HCT116 (cell line): ENCODE measurements around the gene MAML3. TPM values are rescaled to one million over a fixed set of nuclear protein-coding genes. Genes with fewer than 3 reads are reported as not detected.

ENCODE experiments used
- ATAC-seq: fragments of 200-7000 bp; cut with Tn5 transposase; 2 replicates; pipeline ENCODE4 v1.9.1; 2020; ENCODE audit warnings: mild to moderate bottlenecking, moderate library complexity
- BruUV-seq: library from RNA; stranded (reverse); fragments of 400-500 nt; replicated peaks from 2 replicates; lab custom pipeline; 2021; lab: Mats Ljungman, UMichigan
- CTCF ChIA-PET: fragments of 300-600 bp; sonication (Branson Sonifier 250); formaldehyde crosslinking; loops from one replicate; lab custom pipeline; 2021; ENCODE audit warnings: antibody characterized with exemption; lab: Charles Lee
- POLR2A ChIA-PET: fragments of 300-600, 350-600 bp; sonication (Branson Sonifier 250); formaldehyde crosslinking; loops from one replicate; lab custom pipeline; 2021; ENCODE audit warnings: antibody characterized with exemption; lab: Charles Lee
- RAD21 ChIA-PET, 2 experiments: fragments of 300-600 bp; sonication (Branson Sonifier 250); formaldehyde crosslinking; loops; one replicate each; lab custom pipeline; 2023; ENCODE audit warnings: low total read pairs in 2 of 2; ENCODE audit not compliant: uncharacterized antibody in 2 of 2, unreplicated experiment in 2 of 2, low non-redundant PET in 1 of 2; lab: Charles Lee
- DNase-seq: peaks from one replicate; pipeline ENCODE4 v3.0.0-alpha.2; 2010; ENCODE audit warnings: low read depth, low spot score
- H2AFZ ChIP-seq: fragments of 200-600 bp; shearing (Covaris generic), sonication (generic); 2 replicates; pipeline ENCODE4 v1.6.1; 2017; ENCODE audit warnings: low read depth, mixed run types, mixed read lengths, antibody characterized with exemption, low read length; ENCODE audit not compliant: poor library complexity, severe bottlenecking
- H3K27ac ChIP-seq: 2 replicates; pipeline ENCODE4 v1.5.1; 2012; ENCODE audit warnings: low read depth, low read length
- H3K27me3 ChIP-seq: fragments of 200-600 bp; sonication (generic); 2 replicates; pipeline ENCODE4 v1.6.1; 2016; ENCODE audit warnings: mixed run types, low read length, mixed read lengths; ENCODE audit not compliant: insufficient read depth
- H3K36me3 ChIP-seq, 2 experiments: fragments of 200-500 bp in 1 of 2; fragments of 200-600 bp in 1 of 2; sonication (Bioruptor generic) in 1 of 2; sonication (generic) in 1 of 2; 2 replicates each; pipeline versions ENCODE4 v1.5.1 to v1.6.1; 2014 to 2016; ENCODE audit warnings: low read length in 2 of 2, inconsistent platforms in 1 of 2, mixed read lengths in 1 of 2, mixed run types in 1 of 2; ENCODE audit not compliant: insufficient read depth in 2 of 2, control insufficient read depth in 1 of 2
- H3K4me1 ChIP-seq, 2 experiments: fragments of 200-600 bp in 1 of 2; sonication (generic) in 1 of 2; 2 replicates each; pipeline versions ENCODE4 v1.5.1 to v1.6.1; 2012 to 2017; ENCODE audit warnings: low read length in 2 of 2, inconsistent platforms in 1 of 2, mild to moderate bottlenecking in 1 of 2, mixed read lengths in 1 of 2, mixed run types in 1 of 2, moderate library complexity in 1 of 2; ENCODE audit not compliant: insufficient read depth in 2 of 2, control insufficient read depth in 1 of 2
- H3K4me2 ChIP-seq: fragments of 200-600 bp; sonication (generic); 2 replicates; pipeline ENCODE4 v1.6.1; 2017; ENCODE audit warnings: mixed run types, low read length, mixed read lengths
- H3K4me3 ChIP-seq, 2 experiments: fragments of 200-600 bp in 1 of 2; sonication (generic) in 1 of 2; replicated peaks in 1 of 2; 2 replicates each; pipeline ENCODE4 v1.5.1; 2011 to 2016; ENCODE audit warnings: low read length in 2 of 2, control low read depth in 1 of 2, low read depth in 1 of 2, mild to moderate bottlenecking in 1 of 2, mixed read lengths in 1 of 2, mixed run types in 1 of 2
- H3K79me2 ChIP-seq: fragments of 200-600 bp; sonication (generic); 2 replicates; pipeline ENCODE4 v1.6.1; 2017; ENCODE audit warnings: mild to moderate bottlenecking, mixed run types, low read length, moderate library complexity, mixed read lengths; ENCODE audit not compliant: insufficient read depth
- H3K9ac ChIP-seq: fragments of 200-600 bp; sonication (generic); 2 replicates; pipeline ENCODE4 v1.6.1; 2016; ENCODE audit warnings: low read length, mixed read lengths
- H3K9me2 ChIP-seq: fragments of 200-600 bp; sonication (generic), shearing (Covaris generic); 2 replicates; pipeline ENCODE4 v1.6.1; 2017; ENCODE audit warnings: mixed run types, mild to moderate bottlenecking, moderate library complexity; ENCODE audit not compliant: insufficient read depth
- H3K9me3 ChIP-seq, 2 experiments: fragments of 200-500 bp in 1 of 2; fragments of 200-600 bp in 1 of 2; sonication (Bioruptor generic) in 1 of 2; sonication (generic) in 1 of 2; 2 replicates each; pipeline ENCODE4 v1.6.1; 2014 to 2017; ENCODE audit warnings: low read length in 2 of 2, mixed read lengths in 2 of 2, inconsistent platforms in 1 of 2, low read depth in 1 of 2, mild to moderate bottlenecking in 1 of 2, mixed run types in 1 of 2, moderate library complexity in 1 of 2; ENCODE audit not compliant: control insufficient read depth in 1 of 2, insufficient read depth in 1 of 2
- H4K20me1 ChIP-seq: fragments of 200-600 bp; sonication (generic), shearing (Covaris generic); 2 replicates; pipeline ENCODE4 v1.6.1; 2017; ENCODE audit warnings: mixed run types, mild to moderate bottlenecking, moderate library complexity; ENCODE audit not compliant: insufficient read depth
- POLR2AphosphoS5 ChIP-seq: IDR thresholded peaks from 2 replicates; pipeline ENCODE4 v1.6.1; 2011; ENCODE audit warnings: mild to moderate bottlenecking, low read depth, low read length, moderate library complexity
- TCF7L2 ChIP-seq: IDR thresholded peaks from 2 replicates; pipeline ENCODE4 v1.7.0; 2011; ENCODE audit warnings: borderline replicate concordance, inconsistent platforms; ENCODE audit not compliant: insufficient read depth, insufficient read length; ENCODE audit errors: extremely low read depth
- intact Hi-C: fragments of 100-400 bp; cut with micrococcal nuclease; formaldehyde crosslinking; loops from 2 replicates; pipeline ENCODE4 v1.10.0; 2022
- total RNA-seq: library from RNA; stranded (reverse); gene quantifications from one replicate; pipeline ENCODE4 v1.2.1, GENCODE V29; 2021; ENCODE audit not compliant: unreplicated experiment

Gene MAML3
- total RNA-seq, 1 experiment from 2014 or later, result 3.1 TPM

GRCh38 chr4:139957986-139958738 is 195.8 kb downstream of the MAML3 start:
- no peaks in the 10 kb centered on the region for H3K9me3 ChIP-seq
- TF ChIP-seq POLR2AphosphoS5, result no peak
- no peak overlapping the region for H3K27ac ChIP-seq
- intact Hi-C loops, result no loop called here
- no peak overlapping the region for H2AFZ ChIP-seq
- H3K27me3 ChIP-seq, result peaks cover 16% of the 10 kb centered on the region; the same call in 1 of the 2 replicates
- DNase-seq (no peak), ATAC-seq (no peak)
- no peaks in the 10 kb centered on the region for H3K79me2 ChIP-seq
- POLR2A ChIA-PET, result no interaction called here
- no peaks in the 10 kb centered on the region for H3K36me3 ChIP-seq
- H3K4me1 ChIP-seq, result no peaks in the 10 kb centered on the region
- no peak overlapping the region for H3K4me3 ChIP-seq
- no peaks in the 10 kb centered on the region for H3K9me2 ChIP-seq
- CTCF ChIA-PET, result no interaction called here
- no peak overlapping the region for H3K9ac ChIP-seq
- H3K4me2 ChIP-seq, result no peak overlapping the region
- BruUV-seq, result no TSS peak
- H4K20me1 ChIP-seq, result no peaks in the 10 kb centered on the region
- RAD21 ChIA-PET, result no interaction called here

GRCh38 chr4:139957065-139957464 is 196.9 kb downstream of the MAML3 start:
- ChIA-PET CTCF (no interaction called here), RAD21 (no interaction called here), POLR2A (no interaction called here)
- no peak overlapping the region for H2AFZ ChIP-seq
- ATAC-seq (no peak), DNase-seq (no peak)
- H4K20me1 ChIP-seq, result no peaks in the 10 kb centered on the region
- H3K36me3 ChIP-seq, result no peaks in the 10 kb centered on the region
- BruUV-seq, result no TSS peak
- intact Hi-C loops, result no loop called here
- H3K4me2 ChIP-seq, result no peak overlapping the region
- peaks cover 16% of the 10 kb centered on the region; the same call in 1 of the 2 replicates for H3K27me3 ChIP-seq
- no peak overlapping the region for H3K9ac ChIP-seq
- no peak for TF ChIP-seq TCF7L2
- no peaks in the 10 kb centered on the region for H3K9me3 ChIP-seq
- no peaks in the 10 kb centered on the region for H3K79me2 ChIP-seq
- H3K4me3 ChIP-seq, result no peak overlapping the region
- no peaks in the 10 kb centered on the region for H3K4me1 ChIP-seq
- no peaks in the 10 kb centered on the region for H3K9me2 ChIP-seq
- no peak overlapping the region for H3K27ac ChIP-seq
